HG03159 (cell line): ENCODE results near the gene MAST4.

Experiments
- ATAC-seq: cut with Tn5 transposase; IDR thresholded peaks from one replicate; pipeline ENCODE4 v1.9.1; 2021; ENCODE audit warnings: mild to moderate bottlenecking, moderate library complexity; ENCODE audit not compliant: unreplicated experiment

MAST4 gene

DNA sequence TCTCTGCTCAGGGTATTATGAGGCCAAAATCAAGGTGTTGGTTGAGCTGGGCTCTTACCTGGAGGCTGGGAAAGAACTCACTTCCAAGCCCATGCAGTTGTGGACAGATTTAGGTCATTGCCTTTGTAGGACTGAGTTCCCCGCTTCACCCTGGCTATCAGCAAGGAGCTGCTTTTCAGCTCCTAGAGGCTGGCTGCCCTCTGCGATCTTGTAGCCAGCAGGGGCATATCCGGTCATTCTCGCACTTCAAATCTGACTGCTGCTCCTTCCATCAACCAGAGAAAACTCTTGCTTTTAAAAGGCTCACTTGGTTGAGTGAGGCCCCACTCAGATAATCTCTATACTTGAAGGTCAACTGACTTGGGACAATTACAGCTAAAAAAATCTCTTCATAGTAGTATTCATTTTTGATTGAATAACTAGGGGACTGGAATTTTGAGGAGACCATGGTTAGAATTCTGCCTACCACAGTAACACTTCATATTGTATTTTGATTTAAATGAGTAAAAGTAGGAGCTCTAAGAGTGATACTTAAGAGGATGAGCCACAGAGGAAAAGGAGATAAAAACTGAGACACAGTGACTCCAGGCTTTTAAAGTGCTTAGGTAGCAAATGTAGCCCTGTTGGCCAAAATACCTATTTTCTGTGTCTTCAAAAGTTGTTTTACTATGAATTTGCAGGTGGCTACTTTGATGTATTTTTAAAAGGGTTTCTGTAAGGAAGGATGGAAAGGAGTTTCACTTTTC lies 463.0 kb downstream of the MAST4 start:
- no peak for ATAC-seq

- no peak for ATAC-seq
These were observed 463.7 kb downstream of the MAST4 start for GRCh38 chr5:67059744-67060490.

DNA sequence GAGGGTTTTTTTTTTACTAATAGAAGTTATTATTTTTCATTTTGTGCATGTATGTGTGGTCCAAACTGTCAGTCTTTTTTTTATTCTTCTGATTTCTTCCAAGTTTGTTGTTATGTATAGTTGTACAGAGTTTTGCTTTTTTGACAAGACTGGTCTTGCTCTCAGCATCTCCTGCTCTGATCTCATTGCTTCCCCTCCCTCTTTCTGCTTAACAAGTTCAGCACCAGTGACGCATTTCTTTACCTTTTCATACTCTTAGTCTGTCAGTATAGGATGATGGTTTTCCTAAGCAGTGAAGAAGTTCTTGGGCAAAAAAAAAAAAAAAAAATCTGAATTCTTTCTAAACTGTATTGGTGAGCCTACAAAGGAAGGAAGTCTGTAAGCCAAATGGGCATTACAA lies 465.3 kb downstream of the MAST4 start:
- no peak for ATAC-seq

GRCh38 chr5:67063055-67063454 lies 466.9 kb downstream of the MAST4 start:
- no peak for ATAC-seq

DNA sequence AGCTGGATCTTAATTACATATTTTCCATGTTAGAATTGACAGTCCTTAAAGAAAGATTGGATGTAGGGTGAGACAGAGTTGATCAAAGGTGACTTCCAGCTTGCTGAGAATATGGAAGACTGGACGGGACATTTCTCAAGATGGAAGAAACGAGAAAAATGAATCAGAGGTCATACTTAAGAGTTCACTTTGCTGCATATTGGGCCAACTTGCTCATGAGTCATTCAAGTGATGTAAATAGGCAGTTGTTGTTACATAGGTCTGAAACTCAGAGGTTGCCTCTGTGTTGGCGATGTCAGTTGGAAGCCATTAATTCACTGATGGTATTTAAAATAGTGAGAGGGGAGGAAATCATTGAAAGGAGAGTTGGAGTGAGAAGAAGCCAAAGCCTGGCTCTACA lies 467.6 kb downstream of the MAST4 start:
- ATAC-seq: no peak

DNA sequence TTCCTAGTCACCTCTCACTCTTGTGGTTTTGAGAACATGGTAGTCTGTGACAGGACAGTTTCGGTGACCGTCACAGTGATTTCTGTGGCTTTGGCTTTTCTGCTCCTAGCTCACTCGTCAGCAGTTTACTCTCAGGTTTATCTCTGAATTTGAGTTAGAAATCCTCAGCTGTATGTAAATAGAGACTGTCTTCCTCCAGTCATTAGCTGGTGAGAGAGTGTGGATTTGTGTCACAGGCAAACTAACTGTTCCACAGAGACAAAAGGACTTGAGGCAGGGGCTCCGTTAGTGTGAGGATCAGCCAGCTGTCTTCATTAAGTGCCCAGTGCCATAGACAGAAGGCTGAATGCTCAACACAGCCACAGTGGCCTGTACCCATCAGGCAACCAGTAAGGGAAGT lies 469.0 kb downstream of the MAST4 start:
- no peak for ATAC-seq

DNA sequence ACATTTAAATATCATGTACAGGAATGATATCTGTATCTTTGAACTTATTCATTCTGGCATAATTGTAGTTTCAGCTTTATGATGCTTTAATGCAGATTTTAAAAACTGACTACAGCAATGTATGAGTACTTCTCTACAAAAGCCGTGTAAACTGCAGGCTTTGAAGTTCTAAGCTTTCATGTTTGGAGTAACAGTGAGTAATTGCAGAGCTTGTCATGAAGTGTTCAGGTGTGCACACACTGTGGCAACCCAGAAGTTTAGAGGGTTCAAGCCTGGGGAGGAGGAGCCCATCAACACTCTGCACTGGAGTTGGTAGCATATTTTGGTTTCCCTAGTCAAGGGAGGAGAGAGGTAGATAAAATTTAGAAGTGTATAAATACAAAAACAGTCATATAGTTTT lies 469.5 kb downstream of the MAST4 start:
- no peak for ATAC-seq

GRCh38 chr5:67066815-67067214 lies 470.6 kb downstream of the MAST4 start:
- ATAC-seq: no peak

GRCh38 chr5:67073045-67073680 lies 477.0 kb downstream of the MAST4 start:
- no peak for ATAC-seq

DNA sequence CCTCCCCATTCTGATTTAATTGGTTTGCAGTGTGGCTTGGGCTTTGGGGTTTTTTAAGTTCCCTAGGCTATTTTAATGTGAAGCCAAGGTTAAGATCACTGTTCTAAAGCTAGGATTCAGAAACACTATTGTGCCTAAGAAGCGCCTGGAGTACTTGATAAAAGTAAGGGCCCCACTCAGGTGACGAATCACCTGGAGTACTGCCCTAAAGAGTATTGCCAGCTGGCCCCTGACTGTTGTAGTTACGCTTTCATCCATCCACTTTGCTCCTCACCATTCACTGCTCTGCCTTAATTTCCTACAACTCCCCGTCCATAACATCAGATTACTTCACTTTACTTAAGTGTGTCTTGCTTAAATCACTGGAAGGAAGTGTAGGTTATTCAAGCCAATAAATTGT lies 481.1 kb downstream of the MAST4 start:
- ATAC-seq: no peak

DNA sequence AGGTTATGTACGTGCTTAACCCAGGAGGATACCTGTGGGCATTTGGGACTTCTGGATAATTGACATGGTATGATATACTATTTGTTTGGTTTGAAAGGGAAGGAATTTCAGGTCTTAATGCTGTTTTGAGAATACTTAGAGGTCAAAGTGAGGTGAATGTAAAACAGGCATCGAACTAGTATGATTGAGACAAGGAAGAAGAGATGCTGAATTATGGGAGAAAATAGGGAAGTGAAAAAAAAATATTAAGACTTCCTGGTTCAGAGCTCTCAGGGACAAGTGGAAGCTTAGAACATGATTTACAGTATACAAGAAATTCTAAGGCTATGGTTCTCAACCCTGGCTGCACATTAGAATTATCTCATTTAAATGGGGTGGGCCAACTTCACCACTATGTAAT lies 485.1 kb downstream of the MAST4 start:
- ATAC-seq: no peak

DNA sequence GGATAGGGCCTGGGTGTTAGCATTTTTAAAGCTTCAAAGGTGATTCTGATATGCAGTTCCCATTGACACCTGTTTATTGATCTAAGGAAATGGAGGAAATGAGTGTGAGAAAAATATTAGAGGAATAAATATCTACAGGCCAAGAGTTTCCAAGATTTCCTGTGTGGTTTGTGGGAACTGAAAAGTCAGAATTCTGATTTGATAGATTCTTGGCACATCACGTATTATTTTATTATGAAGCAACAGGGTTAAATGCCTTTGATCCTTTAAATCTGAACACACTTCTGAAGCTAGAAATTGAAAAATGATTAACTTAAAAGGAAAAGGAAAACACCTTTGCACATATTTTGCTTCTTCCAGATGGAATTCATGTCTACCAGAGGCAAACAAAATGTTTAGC lies 486.7 kb downstream of the MAST4 start:
- ATAC-seq: no peak

DNA sequence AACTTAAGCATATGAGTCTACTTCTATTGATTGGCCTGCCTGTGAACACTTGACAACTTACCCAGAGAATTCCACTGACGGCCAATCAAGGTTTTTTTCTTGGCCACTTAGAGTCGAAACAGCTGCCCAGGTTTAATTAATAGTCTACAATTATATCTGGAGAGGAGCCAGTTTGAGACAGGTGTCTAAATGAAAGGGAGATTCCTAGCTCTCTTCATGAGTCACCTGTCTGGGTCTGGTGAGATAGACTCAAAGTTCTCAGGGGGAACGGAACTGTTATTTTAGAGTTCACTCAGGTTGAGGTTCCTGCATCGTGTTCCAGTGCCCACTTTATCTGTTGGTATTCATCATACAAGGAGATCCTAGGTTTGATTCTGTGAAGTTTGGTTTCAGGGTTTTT lies 489.4 kb downstream of the MAST4 start:
- no peak for ATAC-seq

DNA sequence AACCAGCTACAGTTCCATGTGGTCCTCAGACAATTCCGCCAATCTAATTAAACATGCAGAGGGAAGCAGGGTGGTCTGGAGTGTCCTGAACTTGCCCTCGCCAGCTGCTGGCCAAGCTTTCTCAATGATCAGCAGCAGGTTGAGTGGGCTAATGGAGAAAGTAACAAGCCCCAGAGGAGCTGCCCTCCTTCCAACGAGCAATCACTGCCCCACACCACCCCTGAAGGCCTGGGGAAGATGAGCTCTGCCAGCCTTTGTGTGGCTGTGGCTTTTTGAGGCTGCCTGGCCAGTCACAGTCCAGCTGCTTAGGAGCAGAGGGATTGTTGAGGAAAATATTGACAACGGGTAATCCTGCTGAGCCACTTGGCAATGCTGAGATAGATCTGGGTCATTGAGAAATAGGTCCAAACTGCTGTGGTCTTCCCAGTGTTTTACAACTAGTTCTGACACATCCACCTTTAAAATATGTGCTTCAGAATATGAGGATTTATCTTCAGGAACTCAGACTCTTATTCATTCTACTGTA lies 493.1 kb downstream of the MAST4 start:
- no peak for ATAC-seq

DNA sequence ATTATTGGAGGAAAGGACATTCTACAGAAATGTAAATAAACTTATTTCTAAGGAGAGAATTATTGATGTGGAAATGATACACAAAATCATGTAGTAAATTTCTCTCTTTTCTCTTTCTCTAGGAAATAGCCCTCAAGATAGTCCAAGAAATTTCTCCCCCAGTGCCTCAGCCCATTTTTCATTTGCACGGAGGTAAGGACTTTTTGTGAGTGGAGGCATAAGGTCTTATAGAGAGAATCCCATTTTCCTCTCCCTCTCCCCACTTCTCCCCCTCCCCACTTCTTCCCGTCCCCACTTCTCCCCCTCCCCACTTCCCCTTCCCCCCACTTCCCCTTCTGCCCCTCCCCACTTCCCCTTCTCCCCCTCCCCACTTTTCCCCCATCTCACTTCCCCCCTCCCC lies 493.8 kb downstream of the MAST4 start:
- no peak for ATAC-seq

DNA sequence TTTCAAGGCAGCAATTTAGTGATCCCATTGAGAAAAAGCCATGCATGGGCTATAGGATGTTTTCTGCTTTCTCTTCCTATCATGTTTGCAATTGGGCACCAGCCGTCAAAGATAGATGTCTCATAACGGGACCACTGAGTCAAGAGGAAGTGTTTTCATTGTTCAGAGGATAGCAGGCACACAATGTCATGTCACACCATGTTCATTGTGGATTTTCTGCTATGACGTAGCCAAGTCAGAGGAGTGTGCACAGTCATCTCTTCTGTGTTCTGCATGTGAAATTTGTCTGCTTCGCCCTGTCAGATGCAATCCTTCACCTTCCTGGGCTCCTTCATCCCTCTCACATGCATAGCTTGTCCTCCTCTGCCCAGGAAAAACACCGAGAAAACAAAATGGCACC lies 494.4 kb downstream of the MAST4 start:
- ATAC-seq: no peak

DNA sequence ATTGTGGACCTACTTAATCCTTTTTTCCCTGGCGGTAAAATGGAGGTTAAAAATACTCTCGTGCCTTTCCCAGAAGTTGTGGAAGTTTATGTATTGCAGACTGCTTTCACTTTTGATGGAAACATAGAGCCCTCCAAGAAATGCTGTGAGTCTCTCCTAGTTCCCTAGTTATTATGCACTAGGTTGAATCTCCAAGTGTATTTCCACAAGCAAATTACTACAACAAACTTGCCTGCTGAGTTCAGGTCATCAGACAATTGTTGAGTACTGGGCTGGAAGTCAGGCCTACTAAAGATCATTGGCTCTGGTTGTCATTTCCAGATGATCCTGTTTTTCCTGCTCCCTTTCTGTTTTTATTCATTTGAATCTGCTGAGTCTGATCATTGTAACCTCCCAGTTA lies 496.3 kb downstream of the MAST4 start:
- no peak for ATAC-seq

- ATAC-seq: no peak
These were observed 497.1 kb downstream of the MAST4 start for GRCh38 chr5:67093279-67093678.

GRCh38 chr5:67094476-67095300 lies 498.5 kb downstream of the MAST4 start:
- ATAC-seq: no peak

DNA sequence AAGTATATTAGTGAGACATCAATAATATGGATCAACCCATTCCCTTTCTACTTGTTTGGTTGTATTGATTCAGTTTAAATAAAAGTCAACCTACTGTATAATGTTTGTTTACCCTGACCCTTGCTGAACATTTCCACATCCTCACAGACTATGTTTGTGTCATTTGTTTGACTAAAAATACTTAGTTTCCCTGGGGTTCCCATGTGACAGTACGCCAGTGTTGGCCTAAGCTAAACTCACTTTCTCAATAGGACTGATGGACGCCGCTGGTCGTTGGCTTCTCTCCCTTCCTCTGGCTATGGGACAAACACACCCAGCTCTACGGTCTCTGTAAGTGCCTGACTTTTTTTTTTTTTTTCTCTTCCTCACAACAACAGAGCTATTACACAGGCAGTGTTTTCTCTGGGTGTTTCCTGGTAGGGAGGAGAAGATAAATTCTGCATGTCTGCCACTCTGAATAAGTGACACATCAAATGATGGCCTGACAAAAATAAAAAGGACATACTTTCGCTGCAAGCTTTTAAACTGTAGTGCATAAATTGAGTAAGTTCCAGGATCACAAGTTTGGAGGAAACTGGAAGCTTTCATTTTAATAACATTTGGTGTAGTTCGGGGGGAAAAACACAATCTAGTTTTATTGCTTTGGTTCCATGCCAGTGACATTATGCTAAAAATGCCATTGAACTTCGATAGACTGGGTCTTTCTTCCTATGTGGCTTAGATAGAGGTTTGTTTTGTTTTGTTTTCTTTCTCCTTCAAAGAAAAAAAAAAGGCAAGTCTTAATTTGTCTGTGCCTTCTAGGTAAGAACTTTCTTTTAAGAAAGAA lies 499.4 kb downstream of the MAST4 start:
- no peak for ATAC-seq
